ENCODE results near the gene IGLL1.
A peak's percentile ranks its signal among the peaks of the same experiment; 100 is the strongest.

DNA sequence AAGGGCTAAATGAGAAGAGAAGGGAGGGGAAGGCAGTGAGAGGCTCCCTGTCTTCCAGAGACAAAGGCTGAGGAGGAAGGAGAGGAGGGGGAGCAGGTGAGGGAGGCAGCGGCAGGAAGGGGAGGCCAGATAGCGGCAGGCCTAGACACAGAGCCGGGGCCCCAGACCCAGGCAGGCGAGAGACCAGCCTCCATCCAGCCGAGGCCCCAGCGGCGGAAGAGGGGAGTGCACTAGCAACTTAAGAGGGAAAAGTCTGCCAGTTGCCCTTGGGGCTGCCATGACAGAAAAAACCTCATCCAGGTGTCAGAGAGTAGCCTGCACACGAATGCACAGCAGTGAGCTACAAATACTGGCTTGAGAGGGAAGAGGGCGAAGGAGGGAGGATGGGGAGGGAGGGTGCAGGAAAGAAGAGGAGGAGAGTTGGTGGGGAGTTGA is 46.7 kb downstream of the IGLL1 start:
- TF ChIP-seq, protein P1, sequence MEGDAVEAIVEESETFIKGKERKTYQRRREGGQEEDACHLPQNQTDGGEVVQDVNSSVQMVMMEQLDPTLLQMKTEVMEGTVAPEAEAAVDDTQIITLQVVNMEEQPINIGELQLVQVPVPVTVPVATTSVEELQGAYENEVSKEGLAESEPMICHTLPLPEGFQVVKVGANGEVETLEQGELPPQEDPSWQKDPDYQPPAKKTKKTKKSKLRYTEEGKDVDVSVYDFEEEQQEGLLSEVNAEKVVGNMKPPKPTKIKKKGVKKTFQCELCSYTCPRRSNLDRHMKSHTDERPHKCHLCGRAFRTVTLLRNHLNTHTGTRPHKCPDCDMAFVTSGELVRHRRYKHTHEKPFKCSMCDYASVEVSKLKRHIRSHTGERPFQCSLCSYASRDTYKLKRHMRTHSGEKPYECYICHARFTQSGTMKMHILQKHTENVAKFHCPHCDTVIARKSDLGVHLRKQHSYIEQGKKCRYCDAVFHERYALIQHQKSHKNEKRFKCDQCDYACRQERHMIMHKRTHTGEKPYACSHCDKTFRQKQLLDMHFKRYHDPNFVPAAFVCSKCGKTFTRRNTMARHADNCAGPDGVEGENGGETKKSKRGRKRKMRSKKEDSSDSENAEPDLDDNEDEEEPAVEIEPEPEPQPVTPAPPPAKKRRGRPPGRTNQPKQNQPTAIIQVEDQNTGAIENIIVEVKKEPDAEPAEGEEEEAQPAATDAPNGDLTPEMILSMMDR (IDR thresholded peaks at IDR 0.05; ENCODE audit: low read depth, low read length, missing input control), result peak; percentile 12
- no peak for TF ChIP-seq RXRA (IDR thresholded peaks at IDR 0.05)
- TF ChIP-seq, protein P2, sequence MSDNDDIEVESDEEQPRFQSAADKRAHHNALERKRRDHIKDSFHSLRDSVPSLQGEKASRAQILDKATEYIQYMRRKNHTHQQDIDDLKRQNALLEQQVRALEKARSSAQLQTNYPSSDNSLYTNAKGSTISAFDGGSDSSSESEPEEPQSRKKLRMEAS (IDR thresholded peaks at IDR 0.05), result no peak
- TF ChIP-seq YY1 (IDR thresholded peaks at IDR 0.05), result no peak
- no peak for TF ChIP-seq SP1 (IDR thresholded peaks at IDR 0.05)
- no peak for TF ChIP-seq RAD21 (IDR thresholded peaks at IDR 0.05)
- TF ChIP-seq EGR1 (IDR thresholded peaks at IDR 0.05; ENCODE audit: low read depth in 2 of 2), result no peak
- no peak for TF ChIP-seq TAF1 (conservative IDR thresholded peaks at IDR 0.05)
- TF ChIP-seq, protein P3, sequence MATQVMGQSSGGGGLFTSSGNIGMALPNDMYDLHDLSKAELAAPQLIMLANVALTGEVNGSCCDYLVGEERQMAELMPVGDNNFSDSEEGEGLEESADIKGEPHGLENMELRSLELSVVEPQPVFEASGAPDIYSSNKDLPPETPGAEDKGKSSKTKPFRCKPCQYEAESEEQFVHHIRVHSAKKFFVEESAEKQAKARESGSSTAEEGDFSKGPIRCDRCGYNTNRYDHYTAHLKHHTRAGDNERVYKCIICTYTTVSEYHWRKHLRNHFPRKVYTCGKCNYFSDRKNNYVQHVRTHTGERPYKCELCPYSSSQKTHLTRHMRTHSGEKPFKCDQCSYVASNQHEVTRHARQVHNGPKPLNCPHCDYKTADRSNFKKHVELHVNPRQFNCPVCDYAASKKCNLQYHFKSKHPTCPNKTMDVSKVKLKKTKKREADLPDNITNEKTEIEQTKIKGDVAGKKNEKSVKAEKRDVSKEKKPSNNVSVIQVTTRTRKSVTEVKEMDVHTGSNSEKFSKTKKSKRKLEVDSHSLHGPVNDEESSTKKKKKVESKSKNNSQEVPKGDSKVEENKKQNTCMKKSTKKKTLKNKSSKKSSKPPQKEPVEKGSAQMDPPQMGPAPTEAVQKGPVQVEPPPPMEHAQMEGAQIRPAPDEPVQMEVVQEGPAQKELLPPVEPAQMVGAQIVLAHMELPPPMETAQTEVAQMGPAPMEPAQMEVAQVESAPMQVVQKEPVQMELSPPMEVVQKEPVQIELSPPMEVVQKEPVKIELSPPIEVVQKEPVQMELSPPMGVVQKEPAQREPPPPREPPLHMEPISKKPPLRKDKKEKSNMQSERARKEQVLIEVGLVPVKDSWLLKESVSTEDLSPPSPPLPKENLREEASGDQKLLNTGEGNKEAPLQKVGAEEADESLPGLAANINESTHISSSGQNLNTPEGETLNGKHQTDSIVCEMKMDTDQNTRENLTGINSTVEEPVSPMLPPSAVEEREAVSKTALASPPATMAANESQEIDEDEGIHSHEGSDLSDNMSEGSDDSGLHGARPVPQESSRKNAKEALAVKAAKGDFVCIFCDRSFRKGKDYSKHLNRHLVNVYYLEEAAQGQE (IDR thresholded peaks at IDR 0.05), result no peak

All from liver (tissue), 3 donors.